Epithelial cell of alveolus of lung (primary cell): ENCODE measurements around the gene FOXQ1. TPM values are rescaled to one million over a fixed set of nuclear protein-coding genes. Genes with fewer than 3 reads are reported as not detected.

Experiments
- total RNA-seq: library from RNA; depleted of rRNA; stranded (reverse); fragments of >200 nt; gene quantifications from 2 replicates; pipeline ENCODE4 v1.2.1, GENCODE V29; 2015

Gene FOXQ1
- 0.39 and 4.9 TPM in 2 replicates for total RNA-seq

GRCh38 chr6:1311400-1312202 is at the start of gene FOXQ1:
TSS of gene FOXQ1 (plus strand) at chr6:1312098. CDS start at chr6:1312705, 607 bp downstream.

Other genes with a start within 250 kb of the FOXQ1 start
- 17.8 and 106 TPM in 2 replicates for gene FOXF2, start 77.5 kb downstream of the FOXQ1 start, total RNA-seq